GM12891 (cell line): ENCODE measurements around the gene SLC30A5.
"Not testable (repeated sequence)": the region's sequence is repeated elsewhere in the genome, so short reads cannot be mapped to it uniquely, and the experiment has no call there.

Experiments used
- DNase-seq: peaks from one replicate; pipeline ENCODE4 v3.0.0; 2011; ENCODE audit warnings: low spot score; ENCODE audit not compliant: insufficient read length
- FAIRE-seq: peaks from 2 replicates; lab custom pipeline; 2011; peaks lifted over from hg19 to GRCh38; lab: Jason Lieb, UNC
- PAX5 ChIP-seq: IDR thresholded peaks from 2 replicates; pipeline ENCODE4 v1.6.1; 2011; ENCODE audit warnings: low read length, moderate library complexity, mild to moderate bottlenecking; ENCODE audit not compliant: insufficient read depth, severe bottlenecking
- POLR2A ChIP-seq: IDR thresholded peaks from 2 replicates; pipeline ENCODE4 v1.6.1; 2011; ENCODE audit warnings: low read depth, low read length, control low read depth
- POLR2AphosphoS5 ChIP-seq: IDR thresholded peaks from 2 replicates; pipeline ENCODE4 v1.6.1; 2011; ENCODE audit warnings: low read depth, low read length, control low read depth
- POU2F2 ChIP-seq: IDR thresholded peaks from 2 replicates; pipeline ENCODE4 v1.6.1; 2011; ENCODE audit warnings: low read depth, mild to moderate bottlenecking, control low read depth, low read length, moderate library complexity
- SPI1 ChIP-seq: IDR thresholded peaks from 2 replicates; pipeline ENCODE4 v1.6.1; 2011; ENCODE audit warnings: low read depth, low read length, control low read depth
- TAF1 ChIP-seq: IDR thresholded peaks from 2 replicates; pipeline ENCODE4 v1.6.1; 2011; ENCODE audit warnings: low read depth, low read length, control low read depth

SLC30A5 gene

GRCh38 chr5:69136293-69136692 lies 42.5 kb downstream of the SLC30A5 start:
- peak; percentile 44 for DNase-seq
- peak; percentile 69 for FAIRE-seq
- TF ChIP-seq POU2F2 (peak; percentile 99), POLR2AphosphoS5 (no peak), TAF1 (no peak)

GRCh38 chr5:69137208-69137607 lies 43.4 kb downstream of the SLC30A5 start:
- not testable (repeated sequence) for FAIRE-seq, DNase-seq

GRCh38 chr5:69137807-69138206 lies 44.0 kb downstream of the SLC30A5 start:
- FAIRE-seq (no peak), DNase-seq (no peak)
- no peak for TF ChIP-seq POU2F2
- no peak for TF ChIP-seq TAF1
- no peak for TF ChIP-seq SPI1
- TF ChIP-seq POLR2AphosphoS5 = no peak
- no peak for TF ChIP-seq PAX5
- TF ChIP-seq POLR2A = no peak

DNA sequence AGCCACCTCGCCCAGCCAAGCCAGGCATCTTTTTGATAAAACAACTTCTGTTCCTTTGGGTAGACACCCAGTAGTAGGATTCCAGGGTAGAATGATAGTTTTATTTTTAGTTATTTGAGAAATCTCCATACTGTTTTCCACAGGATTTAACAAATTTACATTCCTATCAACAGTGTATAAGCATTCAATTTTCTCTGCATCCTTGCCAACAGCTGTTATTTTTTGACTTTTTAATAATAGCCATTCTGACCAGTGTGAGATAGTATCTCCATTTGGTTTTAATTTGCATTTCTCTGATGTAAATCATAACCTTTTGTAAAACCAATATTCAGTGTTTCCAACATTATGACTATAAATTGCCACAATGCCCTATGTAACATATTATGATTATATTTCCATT lies 45.0 kb downstream of the SLC30A5 start:
- DNase-seq (no peak), FAIRE-seq (no peak)
- TF ChIP-seq SPI1 (no peak), PAX5 (no peak), TAF1 (no peak), POU2F2 (no peak), POLR2A (no peak), POLR2AphosphoS5 (no peak)

DNA sequence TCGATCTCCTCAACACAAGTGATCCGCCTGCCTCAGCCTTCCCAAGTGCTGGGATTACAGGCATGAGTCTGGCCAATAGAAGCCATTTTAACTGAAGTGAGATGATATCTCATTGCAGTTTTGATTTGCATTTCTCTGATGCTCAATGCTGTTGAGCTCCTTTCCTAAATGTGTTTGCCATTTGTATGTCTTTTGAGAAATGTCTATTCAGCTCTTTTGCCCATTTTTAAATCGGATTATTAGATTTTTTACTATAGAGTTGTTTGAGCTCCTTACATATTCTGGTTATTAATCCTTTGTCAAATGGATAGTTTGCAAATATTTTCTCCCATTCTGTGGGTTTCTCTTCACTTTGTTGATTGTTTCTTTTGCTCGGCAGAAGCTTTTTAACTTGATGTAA lies 46.4 kb downstream of the SLC30A5 start:
- DNase-seq, FAIRE-seq: not testable (repeated sequence)

GRCh38 chr5:69140827-69141226 lies 47.0 kb downstream of the SLC30A5 start:
- TF ChIP-seq POLR2AphosphoS5 = no peak
- no peak for FAIRE-seq
- no peak for DNase-seq

GRCh38 chr5:69148576-69148975 lies 54.8 kb downstream of the SLC30A5 start:
- not testable (repeated sequence) for DNase-seq, FAIRE-seq

DNA sequence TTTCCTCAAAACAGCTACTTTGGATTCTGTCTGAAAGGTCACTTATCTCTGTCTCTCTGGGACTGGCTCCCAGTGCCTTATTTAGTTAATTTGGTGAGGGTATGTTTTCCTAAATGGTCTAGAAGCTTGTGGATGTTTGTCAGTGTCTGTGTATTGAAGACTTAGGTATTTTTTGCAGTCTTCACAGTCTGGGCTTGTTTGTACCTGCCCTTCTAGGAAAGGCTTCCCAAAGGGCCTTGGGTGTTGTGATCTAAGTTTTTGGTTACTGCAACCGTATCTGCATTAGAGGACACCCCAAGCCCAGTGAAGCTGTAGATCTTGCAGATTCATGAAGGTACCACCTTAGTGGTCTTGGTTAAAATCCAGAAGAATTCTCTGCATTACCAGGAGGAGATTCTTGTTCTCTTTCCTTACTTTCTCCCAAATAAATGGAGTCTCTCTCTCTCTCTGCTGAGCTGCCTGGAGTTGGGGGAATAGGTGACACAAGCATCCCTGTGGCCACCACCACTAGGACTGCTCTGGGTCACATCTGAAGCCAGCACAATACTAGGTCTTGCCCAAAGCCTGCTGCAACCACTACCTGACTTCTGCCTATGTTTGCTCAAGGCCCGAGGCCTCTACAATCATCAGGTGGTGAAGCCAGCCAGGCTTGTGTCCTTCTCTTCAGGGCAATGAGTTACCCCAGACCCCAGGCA lies 55.3 kb downstream of the SLC30A5 start:
- TF ChIP-seq TAF1 (no peak), POLR2AphosphoS5 (no peak), SPI1 (no peak), PAX5 (no peak), POU2F2 (no peak), POLR2A (no peak)
- FAIRE-seq (no peak), DNase-seq (no peak)

GRCh38 chr5:69149676-69150010 lies 55.8 kb downstream of the SLC30A5 start:
- FAIRE-seq = no peak
- no peak for DNase-seq

GRCh38 chr5:69152731-69153130 lies 58.9 kb downstream of the SLC30A5 start:
- FAIRE-seq = no peak

More at GRCh38 chr5:69149676-69150010, 55.8 kb downstream of the SLC30A5 start:
- TF ChIP-seq POU2F2 (no peak), TAF1 (no peak)

DNA sequence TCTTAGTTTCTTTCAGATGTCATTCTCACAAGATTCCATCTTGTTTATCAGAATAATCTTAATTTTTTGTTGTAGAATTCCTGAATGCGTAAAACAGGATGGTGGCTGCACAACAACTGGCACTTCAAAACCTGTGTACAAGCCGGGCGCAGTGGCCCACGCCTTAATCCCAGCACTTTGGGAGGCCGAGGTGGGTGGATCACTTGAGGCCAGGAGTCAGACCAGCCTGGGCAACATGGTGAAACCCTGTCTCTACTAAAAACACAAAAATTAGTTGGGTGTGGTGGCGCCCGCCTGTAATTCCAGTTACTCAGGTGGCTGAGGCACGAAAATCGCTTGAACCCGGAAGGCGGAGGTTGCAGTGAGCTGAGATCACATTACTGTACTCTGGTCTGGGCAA lies 62.6 kb downstream of the SLC30A5 start:
- DNase-seq (no peak), FAIRE-seq (no peak)
- TF ChIP-seq PAX5 (no peak), POU2F2 (no peak), POLR2A (no peak), TAF1 (no peak), POLR2AphosphoS5 (no peak), SPI1 (no peak)

More at GRCh38 chr5:69152731-69153130, 58.9 kb downstream of the SLC30A5 start:
- TF ChIP-seq PAX5 (no peak), SPI1 (no peak), POLR2AphosphoS5 (no peak), POLR2A (no peak)
- no peak for DNase-seq
